HepG2 (cell line): Measurements from ENCODE around the gene ZNF697. TPM values are rescaled to one million over a fixed set of nuclear protein-coding genes. Genes with fewer than 3 reads are reported as not detected.
A peak's percentile ranks its signal among the peaks of the same experiment; 100 is the strongest.
"Not testable (repeated sequence)": the region's sequence is repeated elsewhere in the genome, so short reads cannot be mapped to it uniquely, and the experiment has no call there.

Experiments used
- ATAC-seq: fragments of 200-7000 bp; cut with Tn5 transposase; 3 replicates; pipeline ENCODE4 v1.9.1; 2020; ENCODE audit warnings: mild to moderate bottlenecking, moderate library complexity
- BruUV-seq: library from RNA; stranded (reverse); fragments of 400-500 nt; replicated peaks from 2 replicates; lab custom pipeline; 2021; lab: Mats Ljungman, UMichigan
- CTCF ChIA-PET: fragments of 300-600 bp; formaldehyde crosslinking; extraction: SDS; loops from one replicate; lab custom pipeline; 2021; ENCODE audit warnings: low total read pairs, inconsistent platforms, low intra/inter-chr PET ratio; lab: Yijun Ruan, JAX
- POLR2A ChIA-PET: fragments of 350-600 bp; sonication (Branson Sonifier 250); formaldehyde crosslinking; loops from one replicate; lab custom pipeline; 2020; ENCODE audit warnings: antibody characterized with exemption, inconsistent platforms; lab: Yijun Ruan, JAX
- DNase-seq: peaks from one replicate; pipeline ENCODE4 v3.0.0-alpha.2; 2015; ENCODE audit warnings: low spot score
- FAIRE-seq: peaks from 3 replicates; lab custom pipeline; 2011; peaks lifted over from hg19 to GRCh38; lab: Jason Lieb, UNC
- H2AFZ ChIP-seq: one replicate; pipeline ENCODE4 v1.6.1; 2011; ENCODE audit warnings: low read length, inconsistent platforms
- H3K27ac ChIP-seq: fragments of 300-600 bp; 3 replicates; pipeline ENCODE4 v1.8.0; 2011; ENCODE audit warnings: mixed run types, mild to moderate bottlenecking, mixed read lengths, low read length, inconsistent platforms; ENCODE audit not compliant: insufficient read depth; ENCODE audit errors: extremely low read length
- H3K27me3 ChIP-seq, 2 experiments: fragments of 200-600 bp in 1 of 2; 2 replicates in 1 of 2; 3 replicates in 1 of 2; pipeline versions ENCODE4 v1.6.0 to v1.8.0; 2011; ENCODE audit warnings: low read length in 2 of 2, mild to moderate bottlenecking in 2 of 2, moderate library complexity in 2 of 2, inconsistent platforms in 1 of 2; ENCODE audit not compliant: insufficient read depth in 2 of 2, control insufficient read depth in 1 of 2
- H3K36me3 ChIP-seq, 2 experiments: fragments of 200-600 bp in 1 of 2; replicated peaks in 1 of 2; 2 replicates in 1 of 2; 3 replicates in 1 of 2; pipeline versions ENCODE4 v1.5.1 to v1.8.0; 2011; ENCODE audit warnings: low read length in 2 of 2, inconsistent platforms in 1 of 2; ENCODE audit not compliant: insufficient read depth in 2 of 2, control insufficient read depth in 1 of 2
- H3K4me1 ChIP-seq: 2 replicates; pipeline ENCODE4 v1.5.1; 2012; ENCODE audit warnings: low read length, inconsistent platforms; ENCODE audit not compliant: insufficient read depth
- H3K4me2 ChIP-seq: 2 replicates; pipeline ENCODE4 v1.6.0; 2011; ENCODE audit warnings: low read depth, low read length, inconsistent platforms
- H3K4me3 ChIP-seq, 3 experiments: fragments of 200-600 bp in 1 of 3; sonication (generic), shearing (Covaris generic) in 1 of 3; replicated peaks in 1 of 3; 2 replicates each; pipeline ENCODE4 v1.5.1; 2011 to 2016; ENCODE audit warnings: low read length in 3 of 3, inconsistent platforms in 2 of 3, low read depth in 2 of 3, mild to moderate bottlenecking in 2 of 3, control low read depth in 1 of 3, mixed read lengths in 1 of 3; ENCODE audit not compliant: insufficient read depth in 1 of 3
- H3K79me2 ChIP-seq: one replicate; pipeline ENCODE4 v1.6.1; 2011; ENCODE audit warnings: low read length, inconsistent platforms; ENCODE audit not compliant: insufficient read depth
- H3K9ac ChIP-seq: 2 replicates; pipeline ENCODE4 v1.6.0; 2011; ENCODE audit warnings: mild to moderate bottlenecking, low read depth, low read length, inconsistent platforms; ENCODE audit not compliant: insufficient read depth
- H3K9me3 ChIP-seq: 2 replicates; pipeline ENCODE4 v1.5.1; 2012; ENCODE audit warnings: mild to moderate bottlenecking, low read length
- H4K20me1 ChIP-seq: 2 replicates; pipeline ENCODE4 v1.6.0; 2011; ENCODE audit warnings: inconsistent platforms, mild to moderate bottlenecking, low read length, moderate library complexity; ENCODE audit not compliant: insufficient read depth
- FOXP4 ChIP-seq: sonication (generic); formaldehyde crosslinking; IDR thresholded peaks from 2 replicates; pipeline ENCODE4 v1.4.0; 2020; ENCODE audit warnings: missing genetic modification reagents
- IKZF5 ChIP-seq: IDR thresholded peaks from 2 replicates; pipeline ENCODE4 v1.6.1; 2018; ENCODE audit warnings: missing genetic modification reagents, mild to moderate bottlenecking, missing compliant biosample characterization
- JUNB ChIP-seq: sonication (generic); formaldehyde crosslinking; IDR thresholded peaks from 2 replicates; pipeline ENCODE4 v1.8.0; 2022; ENCODE audit warnings: missing genetic modification reagents, mild to moderate bottlenecking, borderline replicate concordance
- KDM2A ChIP-seq: sonication (generic); formaldehyde crosslinking; IDR thresholded peaks from 2 replicates; pipeline ENCODE4 v1.4.0; 2020; ENCODE audit warnings: low read depth, missing genetic modification reagents, borderline replicate concordance
- SMC3 ChIP-seq: IDR thresholded peaks from 2 replicates; pipeline ENCODE4 v1.6.1; 2011; ENCODE audit warnings: low read length, improper control_type of control experiment
- TP53 ChIP-seq: sonication (generic); formaldehyde crosslinking; conservative IDR thresholded peaks from 2 replicates; pipeline ENCODE4 v1.4.0; 2020; ENCODE audit warnings: missing genetic modification reagents
- WIZ ChIP-seq: sonication (generic); formaldehyde crosslinking; IDR thresholded peaks from 2 replicates; pipeline ENCODE4 v1.5.1; 2020; ENCODE audit warnings: mild to moderate bottlenecking, missing genetic modification reagents
- ZNF607 ChIP-seq: sonication (generic); formaldehyde crosslinking; IDR thresholded peaks from 2 replicates; pipeline ENCODE4 v1.5.1; 2020; ENCODE audit warnings: missing genetic modification reagents, mild to moderate bottlenecking, borderline replicate concordance
- ZNF772 ChIP-seq: sonication (generic); formaldehyde crosslinking; IDR thresholded peaks from 2 replicates; pipeline ENCODE4 v1.5.0; 2020; ENCODE audit warnings: mild to moderate bottlenecking, missing genetic modification reagents
- WGBS: methylation state at CpG from one replicate; pipeline ENCODE4 v1.1.6; 2017; ENCODE audit warnings: low lambda C conversion rate; 5-methylcytosine and 5-hydroxymethylcytosine counted together
- in situ Hi-C: cut with HindIII; loops from 2 replicates; pipeline ENCODE4 v1.10.0; 2017; ENCODE audit warnings: low pct_unique_long_range_greater_than_20kb; ENCODE audit not compliant: extremely low pct_ligation_motif_present
- intact Hi-C: fragments of 100-400 bp; cut with micrococcal nuclease; formaldehyde crosslinking; loops from one replicate; pipeline ENCODE4 v1.10.0; 2022; ENCODE audit not compliant: unreplicated experiment
- polyA plus RNA-seq, 8 experiments: library from polyadenylated mRNA; depleted of rRNA in 3 of 8; stranded (reverse) in 7 of 8; unstranded in 1 of 8; fragments of >200 nt; fragmentation: Illumina TruSeq in 4 of 8; extraction: Trizol in 4 of 8; gene quantifications; 2 replicates each; pipeline versions ENCODE4 v1.2.1 to v1.2.3, GENCODE V29; 2011 to 2016; ENCODE audit warnings: low read depth in 4 of 8, missing spikeins in 1 of 8, mixed read lengths in 1 of 8; ENCODE audit not compliant: insufficient read depth in 1 of 8
- total RNA-seq, 5 experiments: library from RNA; depleted of rRNA; stranded (reverse); fragments of >200 nt; fragmentation: Illumina TruSeq; extraction: Trizol; gene quantifications; 2 replicates each; pipeline ENCODE4 v1.2.3, GENCODE V29; 2016; ENCODE audit warnings: low read depth in 1 of 5

Gene ZNF697
- total and polyA plus RNA-seq, 2 of the 13 experiments (the other 11 are each of a cell fraction or from before 2014, with no cell fraction given): 2.3 to 7.1 TPM

- TF ChIP-seq SMC3 (peak; percentile 78), FOXP4 (CRISPR knock-in tag) (no peak), ZNF607 (CRISPR knock-in tag) (0 out of 2 replicates have a peak, but pooled peaks have one; percentile 32), TP53 (CRISPR knock-in tag) (no peak), WIZ (CRISPR knock-in tag) (no peak), IKZF5 (CRISPR knock-in tag) (no peak), KDM2A (peak; percentile 35; the same call in 1 of the 2 replicates), JUNB (CRISPR knock-in tag) (no peak), ZNF772 (0 out of 2 replicates have a peak, but pooled peaks have one; percentile 29)
- TF ChIP-seq, all 625 proteins: peak for 12
Measured at GRCh38 chr1:119611701-119612113, 36.4 kb downstream of the ZNF697 start (continued).

GRCh38 chr1:119608816-119609215 is 39.2 kb downstream of the ZNF697 start:
- H3K9ac ChIP-seq, H3K27ac ChIP-seq, in situ Hi-C loops, H3K79me2 ChIP-seq, H3K36me3 ChIP-seq, H4K20me1 ChIP-seq, H3K9me3 ChIP-seq, H2AFZ ChIP-seq, CTCF ChIA-PET, ATAC-seq, H3K27me3 ChIP-seq, BruUV-seq, DNase-seq, intact Hi-C loops, POLR2A ChIA-PET, H3K4me2 ChIP-seq, H3K4me1 ChIP-seq, FAIRE-seq, H3K4me3 ChIP-seq: not testable (repeated sequence)
- 69% methylated on average over 4 of the region's 6 CpGs for WGBS
